Measurements from ENCODE around the gene LXN. TPM values are rescaled to one million over a fixed set of nuclear protein-coding genes. Genes with fewer than 3 reads are reported as not detected.
A peak's percentile ranks its signal among the peaks of the same experiment; 100 is the strongest.

Gene LXN, protein sequence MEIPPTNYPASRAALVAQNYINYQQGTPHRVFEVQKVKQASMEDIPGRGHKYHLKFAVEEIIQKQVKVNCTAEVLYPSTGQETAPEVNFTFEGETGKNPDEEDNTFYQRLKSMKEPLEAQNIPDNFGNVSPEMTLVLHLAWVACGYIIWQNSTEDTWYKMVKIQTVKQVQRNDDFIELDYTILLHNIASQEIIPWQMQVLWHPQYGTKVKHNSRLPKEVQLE
- 15.0 and 17.9 TPM in 2 replicates for total RNA-seq (ENCODE audit: low replicate concordance)
- long read RNA-seq, transcript LXN-201 (6 exons, 1,116 nt): major isoform, 47 of 49 reads
- long read RNA-seq, partial matches to known transcripts: 0 of 49 reads
- long read RNA-seq, other reads (novel, unspliced or antisense): 2 of 49 reads

DNA sequence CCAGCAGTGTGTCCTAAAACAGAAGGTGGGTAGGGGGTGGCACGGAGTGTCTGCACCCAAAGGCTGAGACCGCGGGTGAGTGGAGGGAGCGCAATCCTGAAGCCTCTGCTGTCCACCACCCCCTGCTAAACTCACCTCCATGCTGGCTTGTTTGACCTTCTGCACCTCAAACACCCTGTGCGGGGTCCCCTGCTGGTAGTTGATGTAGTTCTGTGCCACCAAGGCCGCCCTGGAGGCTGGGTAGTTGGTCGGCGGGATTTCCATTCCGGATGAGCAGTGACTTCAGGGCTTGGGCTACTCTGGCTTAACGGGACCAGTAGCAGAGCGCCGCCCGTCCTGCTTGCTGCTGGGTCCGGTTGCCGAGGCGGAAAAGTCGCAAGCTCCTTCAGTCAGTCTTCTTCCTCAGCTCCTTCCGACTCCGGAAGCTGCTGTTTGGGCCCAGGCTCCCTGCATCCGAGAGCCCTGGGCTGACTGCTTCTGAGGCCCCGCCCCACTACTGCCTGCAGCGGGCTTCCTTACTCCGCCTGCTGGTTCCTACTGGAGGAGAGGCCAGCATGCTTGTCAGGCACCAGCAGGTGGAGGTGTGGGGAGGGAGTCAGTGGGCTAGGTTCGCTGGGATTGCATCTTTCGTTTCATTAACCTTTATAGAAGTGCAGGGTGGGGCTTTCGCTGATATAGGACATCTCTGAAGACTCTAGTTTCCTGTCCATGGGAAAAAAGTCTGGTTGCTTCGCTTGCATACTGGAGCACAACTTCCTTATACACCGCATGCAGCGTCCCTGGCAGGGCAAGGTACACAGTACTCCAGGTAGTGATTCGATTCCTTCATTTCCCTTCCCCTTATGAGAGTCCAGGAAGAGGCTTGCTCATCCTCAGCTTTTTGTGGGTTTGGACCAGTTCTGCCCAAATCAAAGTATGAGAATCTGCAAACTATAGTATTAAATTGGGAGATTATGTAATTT is at the start of gene LXN:
Gene LXN (minus strand): TSS at position 434 of the 962 bp plus-strand sequence. CDS start 170 bp downstream, at position 264.
- peak within 1 kb of the TSS; percentile 93 for H3K27ac Mint-ChIP-seq
- no peaks in the 10 kb centered on the region for H3K27me3 Mint-ChIP-seq
- no peaks in the 10 kb centered on the region for H3K9me3 Mint-ChIP-seq
- peak within 1 kb of the TSS; percentile 97 for H3K4me3 Mint-ChIP-seq
- H3K4me1 Mint-ChIP-seq (ENCODE audit: unreplicated experiment): peaks cover 19% of the 10 kb centered on the region
- DNase-seq (ENCODE audit: extremely low spot score, unreplicated experiment): peak; percentile 84
- TF ChIP-seq, protein P1, sequence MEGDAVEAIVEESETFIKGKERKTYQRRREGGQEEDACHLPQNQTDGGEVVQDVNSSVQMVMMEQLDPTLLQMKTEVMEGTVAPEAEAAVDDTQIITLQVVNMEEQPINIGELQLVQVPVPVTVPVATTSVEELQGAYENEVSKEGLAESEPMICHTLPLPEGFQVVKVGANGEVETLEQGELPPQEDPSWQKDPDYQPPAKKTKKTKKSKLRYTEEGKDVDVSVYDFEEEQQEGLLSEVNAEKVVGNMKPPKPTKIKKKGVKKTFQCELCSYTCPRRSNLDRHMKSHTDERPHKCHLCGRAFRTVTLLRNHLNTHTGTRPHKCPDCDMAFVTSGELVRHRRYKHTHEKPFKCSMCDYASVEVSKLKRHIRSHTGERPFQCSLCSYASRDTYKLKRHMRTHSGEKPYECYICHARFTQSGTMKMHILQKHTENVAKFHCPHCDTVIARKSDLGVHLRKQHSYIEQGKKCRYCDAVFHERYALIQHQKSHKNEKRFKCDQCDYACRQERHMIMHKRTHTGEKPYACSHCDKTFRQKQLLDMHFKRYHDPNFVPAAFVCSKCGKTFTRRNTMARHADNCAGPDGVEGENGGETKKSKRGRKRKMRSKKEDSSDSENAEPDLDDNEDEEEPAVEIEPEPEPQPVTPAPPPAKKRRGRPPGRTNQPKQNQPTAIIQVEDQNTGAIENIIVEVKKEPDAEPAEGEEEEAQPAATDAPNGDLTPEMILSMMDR (conservative IDR thresholded peaks at IDR 0.05): peak; percentile 72
- peaks cover 12% of the 10 kb centered on the region for H3K36me3 Mint-ChIP-seq

DNA sequence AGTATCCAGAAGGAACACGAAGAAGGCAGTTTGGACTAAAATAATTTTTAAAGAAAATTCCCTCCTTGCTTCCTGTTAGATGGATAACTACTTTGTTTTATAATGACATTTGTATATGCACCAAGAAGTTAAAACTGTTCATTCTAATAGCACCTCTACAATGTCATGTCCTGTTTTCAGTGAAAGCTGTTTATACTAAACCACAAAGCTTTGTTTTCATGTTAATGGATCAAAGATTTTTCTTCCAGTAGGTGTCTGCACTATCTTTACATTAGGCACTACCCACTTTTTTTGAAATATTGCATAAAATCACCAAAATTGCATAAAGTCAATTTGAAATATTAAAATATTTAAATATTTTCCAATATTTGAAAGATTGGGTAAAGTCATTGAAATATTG is 49.7 kb upstream of the LXN start:
- no peak for DNase-seq (ENCODE audit: extremely low spot score, unreplicated experiment)
- Mint-ChIP-seq H3K4me1 (ENCODE audit: unreplicated experiment) (peaks cover 30% of the 10 kb centered on the region), H3K9me3 (peaks cover 4% of the 10 kb centered on the region), H3K36me3 (peaks cover 16% of the 10 kb centered on the region), H3K27ac (no peak overlapping the region), H3K27me3 (no peaks in the 10 kb centered on the region), H3K4me3 (no peak overlapping the region)
- TF ChIP-seq, protein P1 (conservative IDR thresholded peaks at IDR 0.05): no peak

DNA sequence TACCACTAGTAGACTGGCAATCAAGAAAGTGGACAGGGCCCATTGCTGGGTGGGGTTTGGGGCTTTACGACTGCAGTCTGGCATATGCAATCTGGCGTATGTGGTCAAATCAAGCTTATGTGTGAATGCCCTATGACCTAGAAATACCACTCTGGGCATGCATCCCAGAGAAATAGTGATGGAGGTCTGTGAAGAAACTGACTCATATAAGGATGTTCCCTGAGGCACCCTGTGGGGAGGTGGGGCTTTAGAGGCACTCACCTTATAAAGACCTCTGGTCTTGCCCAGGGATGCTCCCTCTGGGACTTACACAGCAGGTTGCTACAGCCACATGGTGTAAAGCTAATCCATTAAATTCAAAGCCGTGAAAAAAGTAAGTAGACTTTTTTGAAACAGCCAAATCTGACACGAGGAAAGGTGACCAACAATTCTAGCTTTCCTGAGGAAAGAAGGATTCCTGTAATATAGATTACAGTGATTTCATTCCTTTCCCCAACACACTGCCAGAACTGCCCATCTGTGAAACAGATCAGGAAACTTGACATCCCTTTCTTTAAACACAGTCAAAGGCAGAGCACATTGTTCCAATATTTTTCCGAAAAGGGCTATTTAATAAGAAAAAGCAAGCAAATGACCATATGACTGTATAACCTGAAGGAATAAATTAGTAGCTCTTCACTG is 46.2 kb upstream of the LXN start:
- no peak for DNase-seq (ENCODE audit: extremely low spot score, unreplicated experiment)
- no peak overlapping the region for H3K27ac Mint-ChIP-seq
- H3K36me3 Mint-ChIP-seq: peaks cover 17% of the 10 kb centered on the region
- no peak overlapping the region for H3K4me3 Mint-ChIP-seq
- peaks cover 4% of the 10 kb centered on the region for H3K9me3 Mint-ChIP-seq
- TF ChIP-seq, protein P1 (conservative IDR thresholded peaks at IDR 0.05): no peak
- no peaks in the 10 kb centered on the region for H3K27me3 Mint-ChIP-seq
- H3K4me1 Mint-ChIP-seq (ENCODE audit: unreplicated experiment): peaks cover 21% of the 10 kb centered on the region

DNA sequence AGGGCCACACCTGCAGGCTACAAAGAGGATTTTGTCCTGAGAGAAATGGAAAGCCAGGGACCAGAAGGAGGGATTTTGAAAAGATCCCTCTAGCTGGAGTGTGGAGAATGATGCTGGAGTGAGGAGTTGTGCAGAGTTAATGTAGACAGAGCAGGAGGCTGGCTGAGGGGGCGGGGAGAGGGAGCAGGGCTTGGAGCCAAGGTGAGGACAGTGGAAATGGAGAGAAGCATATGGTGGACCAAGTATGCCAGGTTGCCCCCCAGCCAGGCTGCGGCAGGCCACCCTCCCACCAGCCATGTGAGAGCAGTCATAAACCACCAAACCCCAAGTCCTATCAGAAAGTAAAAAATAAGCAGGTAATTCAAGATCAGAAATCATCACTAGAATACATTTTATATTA is 45.1 kb upstream of the LXN start:
- no peak for DNase-seq (ENCODE audit: extremely low spot score, unreplicated experiment)
- no peak overlapping the region for H3K4me3 Mint-ChIP-seq
- H3K4me1 Mint-ChIP-seq (ENCODE audit: unreplicated experiment): peaks cover 20% of the 10 kb centered on the region
- no peaks in the 10 kb centered on the region for H3K9me3 Mint-ChIP-seq
- peak overlapping the region; percentile 48 for H3K27ac Mint-ChIP-seq
- H3K27me3 Mint-ChIP-seq: no peaks in the 10 kb centered on the region
- TF ChIP-seq, protein P1 (conservative IDR thresholded peaks at IDR 0.05): no peak
- peaks cover 16% of the 10 kb centered on the region for H3K36me3 Mint-ChIP-seq

DNA sequence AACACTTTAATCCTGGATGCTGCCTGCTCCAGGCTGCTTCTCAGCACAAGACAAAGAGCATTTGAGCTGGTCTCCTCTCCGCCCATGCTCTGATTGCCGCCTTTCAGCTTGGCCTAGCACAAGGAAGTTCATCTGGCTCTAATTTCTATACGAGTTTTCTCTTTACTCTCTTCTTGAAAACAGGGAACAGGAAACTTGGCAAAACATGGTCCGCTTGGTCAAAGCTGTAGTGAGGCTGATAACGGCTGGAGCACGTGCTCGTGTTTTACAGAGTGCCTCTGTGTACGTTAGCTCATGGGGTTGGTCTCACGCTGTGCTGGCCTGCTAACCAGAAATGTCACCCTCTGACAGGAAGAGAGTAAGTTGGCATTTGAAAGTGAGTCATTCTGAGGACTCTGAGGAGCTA is 40.6 kb upstream of the LXN start:
- H3K4me3 Mint-ChIP-seq: no peak overlapping the region
- no peaks in the 10 kb centered on the region for H3K27me3 Mint-ChIP-seq

More for the DNA sequence above, 40.6 kb upstream of the LXN start:
- DNase-seq (ENCODE audit: extremely low spot score, unreplicated experiment): no peak
- Mint-ChIP-seq H3K9me3 (no peaks in the 10 kb centered on the region), H3K36me3 (peaks cover 34% of the 10 kb centered on the region), H3K27ac (no peak overlapping the region), H3K4me1 (ENCODE audit: unreplicated experiment) (peaks cover 26% of the 10 kb centered on the region)
- TF ChIP-seq, protein P1 (conservative IDR thresholded peaks at IDR 0.05): no peak

Data from type B pancreatic cell (in vitro differentiated cells).